HG02852 (cell line): Measurements from ENCODE around the gene TDP2.
"Not testable (repeated sequence)": the region's sequence is repeated elsewhere in the genome, so short reads cannot be mapped to it uniquely, and the experiment has no call there.

Experiments used
- ATAC-seq: cut with Tn5 transposase; IDR thresholded peaks from one replicate; pipeline ENCODE4 v1.9.1; 2021; ENCODE audit warnings: mild to moderate bottlenecking, moderate library complexity; ENCODE audit not compliant: unreplicated experiment

TDP2 gene

GRCh38 chr6:24655215-24655614, 11.5 kb downstream of the TDP2 start:
- ATAC-seq, result no peak

DNA sequence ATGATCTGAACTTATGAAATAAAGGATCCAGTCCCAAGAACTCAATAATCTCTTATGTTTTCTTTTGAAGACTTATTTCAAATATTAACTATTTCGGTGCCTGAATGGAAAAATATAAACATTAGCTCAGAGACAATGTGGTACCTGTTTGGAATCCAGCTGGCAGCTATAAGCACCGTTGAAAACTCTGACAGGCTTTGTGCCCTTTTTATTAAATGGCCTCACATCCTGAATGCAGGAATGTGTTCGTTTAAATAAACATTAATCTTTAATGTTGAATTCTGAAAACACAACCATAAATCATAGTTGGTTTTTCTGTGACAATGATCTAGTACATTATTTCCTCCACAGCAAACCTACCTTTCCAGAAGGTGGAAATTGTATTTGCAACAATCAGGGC, 16.3 kb downstream of the TDP2 start:
- no peak for ATAC-seq

DNA sequence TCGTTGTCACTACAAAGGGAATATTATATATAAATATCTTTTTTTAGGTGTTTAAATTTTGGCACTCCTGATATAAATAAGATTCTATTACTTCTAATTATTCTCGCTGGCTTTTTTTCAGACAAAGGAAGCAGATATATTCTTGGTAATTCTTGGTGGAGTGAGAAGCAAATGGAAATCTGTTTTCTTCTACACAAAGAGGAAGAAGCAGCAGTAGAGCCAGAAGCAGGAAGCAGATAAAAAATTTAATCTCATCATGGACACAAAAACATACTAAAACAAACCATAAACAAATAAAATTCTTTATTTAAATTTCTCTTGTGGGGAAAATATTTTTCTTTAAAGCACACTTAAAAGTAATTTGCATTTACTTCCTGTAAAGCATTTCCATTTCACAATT, 17.0 kb downstream of the TDP2 start:
- ATAC-seq, result no peak

DNA sequence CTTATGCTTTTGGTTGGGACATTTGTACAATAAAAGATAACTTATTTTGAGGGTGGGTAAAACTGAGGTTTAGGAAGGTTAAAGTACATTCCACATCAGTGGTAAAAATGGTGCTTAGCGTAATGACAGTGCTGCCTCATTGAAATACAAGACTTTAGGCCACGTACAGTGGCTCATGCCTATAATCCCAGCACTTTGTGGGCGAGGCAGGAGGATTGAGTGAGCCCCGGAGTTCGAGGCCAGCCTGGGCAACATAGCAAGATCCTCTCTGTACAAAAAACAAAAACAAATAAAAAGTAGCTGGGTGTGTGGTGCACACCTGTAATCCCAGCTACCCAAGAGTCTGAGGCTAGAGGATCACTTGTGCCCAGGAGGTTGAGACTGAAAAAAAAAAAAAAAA, 18.4 kb downstream of the TDP2 start:
- ATAC-seq, result no peak

GRCh38 chr6:24646771-24647170, 19.9 kb downstream of the TDP2 start:
- no peak for ATAC-seq

DNA sequence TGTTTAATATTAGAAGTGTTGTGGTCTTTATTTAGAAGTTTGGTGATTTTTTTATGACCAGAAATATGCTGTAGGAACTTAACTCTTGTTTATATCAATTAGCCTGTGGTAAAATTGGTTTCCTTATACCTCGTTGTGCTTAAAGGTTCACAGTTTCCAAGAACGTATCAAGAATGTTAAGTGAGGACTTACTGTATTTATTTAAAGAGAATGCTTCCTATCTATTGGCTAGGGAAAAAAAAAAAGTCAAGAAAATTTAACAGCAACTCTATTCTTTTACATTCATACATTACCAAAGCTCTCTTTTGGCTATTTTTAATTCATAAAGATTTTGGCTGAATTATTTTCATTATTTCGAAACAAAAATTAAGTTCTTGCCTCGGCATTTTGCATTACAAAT, 22.3 kb downstream of the TDP2 start:
- no peak for ATAC-seq

DNA sequence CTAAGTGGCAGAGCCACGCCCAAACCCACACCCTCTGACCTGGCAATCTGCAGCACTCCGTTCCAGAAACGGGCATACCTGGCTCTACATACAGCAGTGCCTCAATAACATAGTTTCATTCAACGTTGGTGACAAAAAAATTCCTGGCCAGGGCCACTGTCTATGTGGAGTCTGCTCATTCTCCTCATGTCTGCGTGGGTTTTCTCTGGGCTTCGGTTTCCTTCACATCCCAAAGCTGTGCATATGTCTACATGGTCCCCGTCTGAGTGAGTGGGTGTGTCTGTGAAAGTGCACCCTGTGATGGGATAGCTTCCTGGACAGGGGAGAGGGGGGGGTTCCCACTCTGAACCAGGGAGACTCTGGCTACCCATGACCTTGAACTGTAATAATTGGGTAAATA, 22.8 kb downstream of the TDP2 start:
- ATAC-seq, result no peak

GRCh38 chr6:24642061-24642460, 24.6 kb downstream of the TDP2 start:
- ATAC-seq, result no peak

- not testable (repeated sequence) for ATAC-seq
Measured at GRCh38 chr6:24640631-24641030, 26.1 kb downstream of the TDP2 start.

- no peak for ATAC-seq
Measured at GRCh38 chr6:24640166-24640565, 26.5 kb downstream of the TDP2 start.

GRCh38 chr6:24636681-24637080, 30.0 kb downstream of the TDP2 start:
- no peak for ATAC-seq

DNA sequence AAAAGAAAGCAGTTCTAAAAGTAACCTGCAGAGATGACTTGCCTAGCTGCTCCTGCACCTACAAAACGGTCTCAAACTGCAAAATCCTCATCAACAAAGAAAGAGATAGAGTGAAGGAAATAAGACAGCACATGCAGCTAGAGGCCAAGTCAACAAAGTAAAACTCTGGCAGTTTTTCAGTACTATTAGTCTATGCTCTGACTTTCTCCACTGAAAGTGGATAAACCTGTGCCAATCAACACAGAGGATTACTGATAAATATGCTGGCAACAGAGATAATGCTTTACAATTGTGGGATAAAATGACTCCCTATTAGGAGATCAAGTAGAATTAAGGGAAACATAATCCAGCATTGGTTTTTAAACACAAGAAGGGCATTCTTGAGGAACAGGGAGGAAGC, 34.1 kb downstream of the TDP2 start:
- ATAC-seq, result no peak

GRCh38 chr6:24631671-24632070, 35.0 kb downstream of the TDP2 start:
- ATAC-seq, result no peak

DNA sequence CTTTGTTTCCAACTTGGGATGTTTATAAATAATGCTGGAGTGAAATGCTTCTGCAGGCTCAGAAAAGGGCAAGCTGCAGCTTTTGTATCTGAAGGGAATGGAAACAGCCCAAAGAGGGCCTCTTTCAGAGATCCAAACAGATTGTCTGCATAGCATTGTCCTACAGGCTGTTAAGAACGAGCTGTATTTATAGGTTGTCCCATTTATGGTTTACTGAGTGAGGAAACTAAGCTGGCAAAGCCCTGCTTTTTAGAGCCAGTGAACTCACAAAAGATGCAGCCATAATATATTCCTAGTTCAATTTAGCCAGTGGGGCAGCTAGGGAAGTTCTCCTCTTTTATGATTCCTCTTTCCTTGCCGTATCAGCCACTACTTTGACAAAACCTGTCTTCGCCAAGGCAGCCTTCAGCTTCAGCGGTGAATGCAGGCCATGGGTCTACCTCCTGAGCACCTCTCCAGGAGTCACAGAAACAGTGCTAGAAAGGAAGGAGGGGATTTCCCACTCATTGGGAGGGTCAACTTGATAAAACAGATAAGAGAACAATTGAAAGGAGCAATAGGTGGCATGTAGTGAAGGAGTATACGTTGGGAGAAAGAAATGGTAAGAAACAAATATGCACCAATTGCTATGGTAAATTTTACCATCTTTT, 35.7 kb downstream of the TDP2 start:
- no peak for ATAC-seq

- ATAC-seq, result no peak
Measured at GRCh38 chr6:24621626-24622289, 44.9 kb downstream of the TDP2 start.

DNA sequence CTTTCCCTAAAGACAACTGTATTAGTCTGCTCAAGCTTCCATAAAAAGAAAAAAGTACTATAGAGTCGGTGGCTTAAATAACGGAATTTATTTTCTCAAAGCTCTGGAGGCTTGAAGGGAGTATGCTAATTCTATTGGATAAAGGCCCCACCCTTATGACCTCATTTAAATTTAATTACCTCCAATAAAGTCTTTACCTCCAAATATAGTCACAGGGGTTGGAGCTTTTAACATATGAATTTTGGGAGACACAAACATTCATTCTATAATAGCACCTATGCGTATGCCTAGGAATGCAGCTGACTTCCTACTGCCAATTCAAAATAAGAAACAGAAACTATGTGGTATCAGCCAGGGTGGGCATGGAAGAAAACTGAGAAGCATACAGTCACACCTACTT, 46.1 kb downstream of the TDP2 start:
- no peak for ATAC-seq

DNA sequence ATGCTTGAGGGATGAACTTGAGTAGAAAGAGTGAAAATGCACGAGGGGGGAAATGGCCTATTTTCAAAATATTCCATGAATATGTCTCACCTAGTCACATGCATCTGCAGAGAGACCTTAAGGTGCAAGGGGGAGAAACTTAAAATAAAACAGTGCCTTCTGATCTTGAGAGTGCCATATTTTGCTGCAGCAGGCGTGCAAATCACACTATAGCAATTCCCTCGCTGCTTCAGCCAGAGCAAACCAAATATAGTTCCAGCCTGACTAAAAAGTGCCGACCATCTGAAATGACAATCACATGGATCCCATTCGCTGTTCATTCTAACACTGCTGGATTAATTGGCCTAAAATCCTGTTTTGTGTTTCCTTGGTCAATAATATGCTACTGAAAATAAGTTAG, 47.0 kb downstream of the TDP2 start:
- ATAC-seq, result no peak

DNA sequence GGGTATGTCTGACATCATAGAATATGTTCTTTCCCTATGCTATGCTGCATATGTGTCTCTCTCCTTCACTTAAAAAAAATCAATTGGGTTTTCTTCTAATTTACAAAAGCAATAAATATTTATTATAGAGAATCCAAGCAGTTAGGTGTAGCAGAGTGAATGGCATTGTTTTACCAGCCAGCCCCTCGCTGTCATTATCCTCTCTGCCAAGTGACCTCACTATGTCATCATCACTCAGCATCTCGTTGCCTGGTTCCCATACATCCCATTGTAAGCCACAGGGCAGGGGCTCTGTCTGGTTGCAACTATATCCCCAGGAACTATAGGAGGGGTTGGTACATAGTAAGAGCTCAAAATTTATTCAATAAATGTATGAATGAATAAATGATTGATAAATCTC, 52.1 kb downstream of the TDP2 start:
- ATAC-seq, result no peak

DNA sequence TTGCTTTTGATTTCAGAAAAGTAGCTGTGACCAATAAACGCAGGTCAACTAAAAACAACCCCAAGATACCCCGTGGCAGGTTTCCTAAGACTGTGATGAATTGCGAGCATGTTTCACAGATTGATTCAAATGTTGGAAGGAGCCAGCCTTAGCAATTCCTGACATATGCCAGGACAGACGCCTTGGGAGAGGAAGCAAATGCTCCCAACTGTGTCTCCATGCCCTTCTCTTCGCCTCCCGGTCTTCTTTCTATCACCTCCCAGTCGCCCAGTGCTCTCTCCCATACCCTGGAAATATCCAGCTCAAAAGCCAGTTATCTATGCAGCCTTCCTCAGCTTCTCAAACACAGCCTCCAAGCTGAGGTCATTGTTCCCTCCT, 52.7 kb downstream of the TDP2 start:
- ATAC-seq, result no peak

DNA sequence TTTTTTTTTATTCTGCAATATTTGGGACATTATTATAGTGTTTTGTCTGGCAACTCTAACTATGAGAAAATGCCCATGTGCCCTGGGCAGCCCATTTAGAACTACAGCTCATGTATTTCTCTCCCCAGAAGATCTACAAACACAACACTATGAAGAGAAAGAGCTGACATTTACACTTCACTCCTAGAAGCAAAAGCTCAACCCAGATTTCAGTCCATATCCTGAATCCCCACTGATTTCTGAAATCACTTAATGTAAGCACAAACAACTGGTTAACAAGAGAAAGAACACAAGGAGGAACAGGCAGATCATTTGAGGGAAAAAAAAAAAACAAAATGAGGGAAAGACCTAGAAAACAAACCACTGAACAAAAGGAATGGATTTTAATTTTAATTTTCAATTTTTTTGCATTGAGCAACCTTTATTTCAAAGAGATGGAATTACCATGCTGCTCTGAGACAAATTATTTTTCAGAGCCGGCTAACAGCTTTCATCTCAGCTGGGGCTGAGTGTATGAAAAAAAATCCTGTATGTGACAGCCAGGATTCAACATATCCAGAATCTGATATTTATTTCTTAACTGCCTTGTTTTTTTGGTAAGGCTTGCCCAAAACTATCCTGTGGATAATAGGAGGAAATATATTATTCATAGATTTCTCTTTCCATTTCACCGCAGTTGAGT, 53.2 kb downstream of the TDP2 start:
- ATAC-seq, result no peak

GRCh38 chr6:24610672-24611071, 56.0 kb downstream of the TDP2 start:
- no peak for ATAC-seq

GRCh38 chr6:24607310-24608105, 59.2 kb downstream of the TDP2 start:
- no peak for ATAC-seq
